ENCODE measurements around the gene SERPINA3.
A peak's percentile ranks its signal among the peaks of the same experiment; 100 is the strongest.

The SERPINA3 gene

GRCh38 chr14:94595912-94596311, 16.3 kb upstream of the SERPINA3 start:
- no peak for TF ChIP-seq ZFX (IDR thresholded peaks at IDR 0.05)
- no peak for TF ChIP-seq CTCF (conservative IDR thresholded peaks at IDR 0.05)
- no peak overlapping the region for H3K27ac ChIP-seq

- H3K27ac ChIP-seq: no peak overlapping the region
- TF ChIP-seq CTCF (conservative IDR thresholded peaks at IDR 0.05) (no peak), ZFX (IDR thresholded peaks at IDR 0.05) (no peak)
These were observed 15.8 kb upstream of the SERPINA3 start for GRCh38 chr14:94596361-94596760.

DNA sequence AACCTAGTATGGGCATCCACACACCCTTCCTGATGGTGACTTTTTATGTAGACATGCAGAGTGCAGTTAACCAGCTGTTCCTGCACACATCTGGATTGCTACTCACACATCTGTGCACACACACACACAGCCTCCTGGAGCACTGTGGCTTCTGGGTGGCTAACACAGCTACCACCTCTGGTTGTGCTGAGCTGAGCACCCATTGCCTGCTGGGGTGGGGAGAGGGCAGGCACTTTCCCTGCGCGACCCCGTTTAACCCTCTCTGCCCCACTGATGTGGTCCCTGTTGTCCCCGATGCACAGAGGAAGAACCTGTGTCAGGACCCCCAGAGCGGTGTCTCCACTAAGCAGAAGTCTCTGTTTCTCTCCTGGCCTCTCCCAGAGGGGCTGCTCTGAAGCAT, 14.4 kb upstream of the SERPINA3 start:
- TF ChIP-seq ZFX (IDR thresholded peaks at IDR 0.05) (no peak), CTCF (conservative IDR thresholded peaks at IDR 0.05) (no peak)
- no peak overlapping the region for H3K27ac ChIP-seq

DNA sequence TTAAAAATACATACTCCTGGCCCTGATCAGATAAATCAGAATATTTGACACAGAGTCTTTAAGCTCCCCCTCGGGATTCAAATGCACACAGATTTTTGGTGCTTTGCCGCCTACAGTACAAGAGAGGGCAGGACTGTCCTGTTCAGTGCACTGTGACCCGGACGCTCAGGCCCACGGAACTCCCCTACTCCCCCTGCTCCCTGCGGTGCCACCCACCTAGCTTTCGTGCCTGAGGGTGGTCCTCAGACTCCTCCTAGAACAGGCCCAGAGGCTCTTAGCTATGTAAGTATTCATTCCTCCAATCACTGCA, 13.7 kb upstream of the SERPINA3 start:
- peak overlapping the region; percentile 58 for H3K27ac ChIP-seq
- TF ChIP-seq CTCF (conservative IDR thresholded peaks at IDR 0.05): no peak

- H3K27ac ChIP-seq: peak overlapping the region; percentile 58
- TF ChIP-seq ZFX (IDR thresholded peaks at IDR 0.05) (no peak), CTCF (conservative IDR thresholded peaks at IDR 0.05) (no peak; the same call in 1 of the 2 replicates)
These were observed 13.2 kb upstream of the SERPINA3 start for GRCh38 chr14:94598816-94599655.

DNA sequence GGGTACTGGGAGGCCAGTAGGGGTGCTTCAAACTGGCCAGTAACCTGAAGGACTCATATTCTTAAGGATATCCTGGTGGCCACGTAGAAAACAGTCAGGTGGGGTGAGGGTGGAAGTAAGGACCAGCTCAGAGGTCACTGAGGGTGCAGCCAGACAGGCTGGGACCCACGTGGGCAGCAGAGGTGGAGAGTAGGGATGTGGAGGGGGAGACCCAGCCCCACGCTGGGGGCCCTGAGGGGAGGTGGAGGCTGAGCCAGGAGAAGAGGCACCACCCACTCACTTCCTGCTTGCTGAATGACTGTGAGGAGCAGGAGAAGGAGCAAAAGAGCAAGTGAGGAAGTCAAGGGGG, 12.6 kb upstream of the SERPINA3 start:
- TF ChIP-seq ZFX (IDR thresholded peaks at IDR 0.05) (no peak), CTCF (conservative IDR thresholded peaks at IDR 0.05) (no peak)
- H3K27ac ChIP-seq: peak overlapping the region; percentile 58

GRCh38 chr14:94600148-94600545, 12.0 kb upstream of the SERPINA3 start:
- peak overlapping the region; percentile 58 for H3K27ac ChIP-seq
- TF ChIP-seq CTCF (conservative IDR thresholded peaks at IDR 0.05) (no peak), ZFX (IDR thresholded peaks at IDR 0.05) (no peak)
